Body of pancreas (tissue), 4 donors: ENCODE results near the gene IL1R1. TPM values are rescaled to one million over a fixed set of nuclear protein-coding genes. Genes with fewer than 3 reads are reported as not detected.

Experiments used
- ATAC-seq: fragments of 150-250 bp; one replicate; pipeline ENCODE4 v1.9.1; 2016
- DNase-seq, 4 donors: peaks; one replicate each; pipeline ENCODE4 v3.0.0-alpha.2; 2019
- H3K27ac ChIP-seq, 4 donors: fragments of 200-600 bp; sonication (generic); 1 replicate in 3 of 4; 2 replicates in 1 of 4; pipeline versions ENCODE4 v1.5.1 to v1.6.1; 2016 to 2019; ENCODE audit warnings: mild to moderate bottlenecking in 1 of 4, mixed read lengths in 1 of 4, moderate library complexity in 1 of 4
- H3K27me3 ChIP-seq, 2 donors: fragments of 200-600 bp; sonication (generic); one replicate each; pipeline ENCODE4 v1.6.0; 2016; ENCODE audit warnings: mild to moderate bottlenecking in 1 of 2
- H3K36me3 ChIP-seq, 2 donors: fragments of 200-600 bp; sonication (generic); replicated peaks in 1 of 2; 2 replicates each; pipeline ENCODE4 v1.5.1; 2016; ENCODE audit warnings: low read depth in 2 of 2; ENCODE audit not compliant: insufficient read depth in 1 of 2
- H3K4me1 ChIP-seq: fragments of 200-600 bp; sonication (generic); one replicate; pipeline ENCODE4 v1.6.0; 2016
- H3K4me3 ChIP-seq, 2 donors: fragments of 200-600 bp; sonication (generic); 1 replicate in 1 of 2; 2 replicates in 1 of 2; pipeline ENCODE4 v1.5.1; 2016 to 2019
- H3K9me3 ChIP-seq, 3 donors: fragments of 200-600 bp; sonication (generic); 1 replicate in 2 of 3; 2 replicates in 1 of 3; pipeline ENCODE4 v1.5.1; 2016
- CTCF ChIP-seq, 7 experiments: fragments of 450-650 bp in 4 of 7; fragments of 200-600 bp in 3 of 7; sonication (generic) in 3 of 7; IDR thresholded peaks; one replicate each; pipeline ENCODE4 v1.5.1; 2016 to 2019; ENCODE audit warnings: antibody characterized with exemption in 7 of 7
- POLR2A ChIP-seq, 3 donors: fragments of 450-650 bp; IDR thresholded peaks; one replicate each; pipeline ENCODE4 v1.6.1; 2016; ENCODE audit warnings: antibody characterized with exemption in 3 of 3, mild to moderate bottlenecking in 2 of 3
- WGBS, 2 donors: methylation state at CpG; one replicate each; pipeline ENCODE4 v1.1.5; 2017; 5-methylcytosine and 5-hydroxymethylcytosine counted together
- intact Hi-C: fragments of 100-400 bp; cut with DNase I; formaldehyde crosslinking; loops from one replicate; pipeline ENCODE4 v1.15.1; 2023
- total RNA-seq, 2 donors: library from RNA; depleted of rRNA; stranded (reverse); fragments of >200 nt; gene quantifications; one replicate each; pipeline ENCODE4 v1.1.0, GENCODE V29; 2016

Gene IL1R1
- total RNA-seq, 2 donors from 2014 or later = 53.4 to 55.4 TPM

- intact Hi-C loops = no loop called here
- H3K27ac ChIP-seq = no peak overlapping the region
- TF ChIP-seq CTCF (IDR thresholded peaks at IDR 0.05) (peak in 6 of 7 experiments; percentile 17 to 41 (median 38)), POLR2A (IDR thresholded peaks at IDR 0.05) (no peak)
- DNase-seq (no peak), ATAC-seq (peak; percentile 35)
- H3K4me1 ChIP-seq = peaks cover 4% of the 10 kb centered on the region
- no peaks in the 10 kb centered on the region for H3K36me3 ChIP-seq
- no peaks in the 10 kb centered on the region for H3K9me3 ChIP-seq
- H3K4me3 ChIP-seq = no peak overlapping the region
- WGBS, 2 donors = 8 to 9% methylated on average over 2 of the region's 2 CpGs
- no peaks in the 10 kb centered on the region for H3K27me3 ChIP-seq
Measured at GRCh38 chr2:102185347-102185746, 42.8 kb downstream of the IL1R1 start.

DNA sequence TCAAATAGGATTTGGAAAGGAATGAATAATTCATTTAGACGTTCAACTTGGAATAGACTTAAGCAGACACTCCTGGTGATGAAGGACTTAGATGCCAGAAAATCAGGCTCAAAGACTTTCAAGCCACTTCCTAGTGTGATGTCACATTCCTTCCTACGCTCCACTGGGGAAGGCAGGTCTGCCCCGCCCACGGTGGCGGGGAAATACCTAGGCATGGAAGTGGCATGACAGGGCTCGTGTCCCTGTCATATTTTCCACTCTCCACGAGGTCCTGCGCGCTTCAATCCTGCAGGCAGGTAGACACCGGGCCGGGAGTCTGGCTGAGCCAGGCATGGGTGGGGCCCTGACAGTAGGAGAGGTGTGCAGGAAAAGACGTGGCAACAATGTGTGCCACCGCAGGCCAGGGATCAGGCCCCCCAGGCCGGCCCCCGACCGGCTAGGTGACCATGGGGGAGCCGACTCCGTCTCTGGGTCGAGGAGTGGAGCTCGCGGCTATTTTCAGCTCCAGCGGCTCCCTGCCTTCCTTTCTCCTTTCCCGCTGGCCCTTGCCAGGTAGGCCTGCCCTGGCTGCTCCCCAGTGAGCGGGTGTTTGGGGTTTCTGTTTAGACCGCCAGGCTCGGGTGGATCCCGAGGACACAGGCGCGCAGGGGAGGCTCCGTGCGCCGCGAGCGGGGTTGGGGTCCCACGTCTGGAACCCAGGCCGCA lies 44.4 kb downstream of the IL1R1 start, which contains the start of gene IL1RL2:
TSS of gene IL1RL2 (plus strand) at position 233 of the 705 bp plus-strand sequence. CDS start 845 bp downstream, outside the sequence.
- Histone ChIP-seq H3K27me3 (no peaks in the 10 kb centered on the region), H3K36me3 (no peaks in the 10 kb centered on the region), H3K4me1 (peaks cover 8% of the 10 kb centered on the region), H3K27ac (peak within 1 kb of the TSS in 2 of 4 donors; percentile 16 to 39), H3K4me3 (no peak within 1 kb of the TSS), H3K9me3 (no peaks in the 10 kb centered on the region)
- no peak for TF ChIP-seq POLR2A (IDR thresholded peaks at IDR 0.05)
- TF ChIP-seq CTCF (IDR thresholded peaks at IDR 0.05) = no peak
- peak; percentile 36 for ATAC-seq
- 74 to 77% methylated on average over 18 to 34 of the region's 36 CpGs for WGBS, 2 donors
- no peak for DNase-seq
- intact Hi-C loops = no loop called here

GRCh38 chr2:102187496-102188150 lies 45.1 kb downstream of the IL1R1 start:
- DNase-seq = peak in 3 of 4 donors; percentile 23 to 35 (median 35)
- TF ChIP-seq CTCF (IDR thresholded peaks at IDR 0.05) (peak in 4 of 7 experiments; percentile 17 to 35 (median 30)), POLR2A (IDR thresholded peaks at IDR 0.05) (no peak)
- ATAC-seq = peak; percentile 52
- intact Hi-C loops = no loop called here
- no peaks in the 10 kb centered on the region for H3K27me3 ChIP-seq
- 41% methylated on average over 31 to 48 of the region's 50 CpGs for WGBS, 2 donors
- peak overlapping the region in 2 of 4 donors; percentile 16 to 39 for H3K27ac ChIP-seq
- H3K4me3 ChIP-seq = no peak overlapping the region
- H3K9me3 ChIP-seq = no peaks in the 10 kb centered on the region
- no peaks in the 10 kb centered on the region for H3K36me3 ChIP-seq
- peaks cover 8% of the 10 kb centered on the region for H3K4me1 ChIP-seq

DNA sequence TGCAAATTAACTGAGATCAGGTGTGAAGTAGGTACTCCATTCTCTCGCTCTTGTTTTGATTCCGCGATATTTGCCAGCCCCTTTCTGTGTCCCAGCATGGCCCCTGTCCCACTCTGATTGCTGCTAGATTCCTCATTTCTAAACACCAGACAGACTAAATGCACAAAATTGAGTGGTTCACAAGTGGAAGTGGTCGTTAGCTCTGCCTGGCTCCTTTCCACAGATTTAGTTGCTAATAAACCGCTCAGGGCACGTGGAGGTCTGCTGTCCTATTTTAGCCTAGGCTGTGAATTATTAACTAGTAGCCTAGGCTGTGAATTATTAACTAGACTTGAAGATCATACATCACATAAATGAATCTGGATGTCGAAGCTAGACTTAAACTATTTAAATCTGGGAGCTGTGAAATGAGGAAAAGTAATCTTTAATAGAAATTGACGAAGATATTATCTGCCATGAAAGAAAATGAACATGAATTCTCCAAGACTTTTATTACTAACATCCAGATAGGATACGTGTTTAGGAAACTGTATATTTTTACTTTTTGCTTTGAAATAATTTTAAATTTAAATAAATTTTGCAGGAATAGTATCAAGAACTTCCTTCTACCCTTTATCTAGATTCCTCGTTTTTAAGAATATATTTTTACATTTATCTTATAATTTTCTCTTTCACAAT lies 48.0 kb downstream of the IL1R1 start:
- H3K9me3 ChIP-seq = no peaks in the 10 kb centered on the region
- peak; percentile 64 for ATAC-seq
- 27 to 43% methylated on average over 10 of the region's 10 CpGs for WGBS, 2 donors
- H3K27me3 ChIP-seq = no peaks in the 10 kb centered on the region
- H3K36me3 ChIP-seq = no peaks in the 10 kb centered on the region
- TF ChIP-seq POLR2A (IDR thresholded peaks at IDR 0.05) (no peak), CTCF (IDR thresholded peaks at IDR 0.05) (no peak)
- H3K4me1 ChIP-seq = peaks cover 8% of the 10 kb centered on the region
- intact Hi-C loops = no loop called here
- H3K27ac ChIP-seq = peak overlapping the region in 1 of 4 donors; percentile 39
- H3K4me3 ChIP-seq = no peak overlapping the region
- peak in 3 of 4 donors; percentile 49 to 54 (median 51) for DNase-seq
